Measurements from ENCODE around the gene SYNGAP1.
"Not testable (repeated sequence)": the region's sequence is repeated elsewhere in the genome, so short reads cannot be mapped to it uniquely, and the experiment has no call there.

DNA sequence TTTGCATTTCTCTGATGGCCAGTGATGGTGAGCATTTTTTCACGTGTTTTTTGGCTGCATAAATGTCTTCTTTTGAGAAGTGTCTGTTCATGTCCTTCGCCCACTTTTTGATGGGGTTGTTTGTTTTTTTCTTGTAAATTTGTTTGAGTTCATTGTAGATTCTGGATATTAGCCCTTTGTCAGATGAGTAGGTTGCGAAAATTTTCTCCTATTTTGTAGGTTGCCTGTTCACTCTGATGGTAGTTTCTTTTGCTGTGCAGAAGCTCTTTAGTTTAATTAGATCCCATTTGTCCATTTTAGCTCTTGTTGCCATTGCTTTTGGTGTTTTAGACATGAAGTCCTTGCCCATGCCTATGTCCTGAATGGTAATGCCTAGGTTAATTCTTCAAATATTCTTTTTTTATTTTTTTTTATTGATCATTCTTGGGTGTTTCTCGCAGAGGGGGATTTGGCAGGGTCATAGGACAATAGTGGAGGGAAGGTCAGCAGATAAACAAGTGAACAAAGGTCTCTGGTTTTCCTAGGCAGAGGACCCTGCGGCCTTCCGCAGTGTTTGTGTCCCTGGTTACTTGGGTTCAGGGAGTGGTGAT lies 64.9 kb downstream of the SYNGAP1 start:
- TF ChIP-seq, protein P1, sequence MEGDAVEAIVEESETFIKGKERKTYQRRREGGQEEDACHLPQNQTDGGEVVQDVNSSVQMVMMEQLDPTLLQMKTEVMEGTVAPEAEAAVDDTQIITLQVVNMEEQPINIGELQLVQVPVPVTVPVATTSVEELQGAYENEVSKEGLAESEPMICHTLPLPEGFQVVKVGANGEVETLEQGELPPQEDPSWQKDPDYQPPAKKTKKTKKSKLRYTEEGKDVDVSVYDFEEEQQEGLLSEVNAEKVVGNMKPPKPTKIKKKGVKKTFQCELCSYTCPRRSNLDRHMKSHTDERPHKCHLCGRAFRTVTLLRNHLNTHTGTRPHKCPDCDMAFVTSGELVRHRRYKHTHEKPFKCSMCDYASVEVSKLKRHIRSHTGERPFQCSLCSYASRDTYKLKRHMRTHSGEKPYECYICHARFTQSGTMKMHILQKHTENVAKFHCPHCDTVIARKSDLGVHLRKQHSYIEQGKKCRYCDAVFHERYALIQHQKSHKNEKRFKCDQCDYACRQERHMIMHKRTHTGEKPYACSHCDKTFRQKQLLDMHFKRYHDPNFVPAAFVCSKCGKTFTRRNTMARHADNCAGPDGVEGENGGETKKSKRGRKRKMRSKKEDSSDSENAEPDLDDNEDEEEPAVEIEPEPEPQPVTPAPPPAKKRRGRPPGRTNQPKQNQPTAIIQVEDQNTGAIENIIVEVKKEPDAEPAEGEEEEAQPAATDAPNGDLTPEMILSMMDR (IDR thresholded peaks at IDR 0.05), result not testable (repeated sequence)
- TF ChIP-seq POLR2A (IDR thresholded peaks at IDR 0.05), result not testable (repeated sequence)
